Measurements from ENCODE around the gene MTPN. TPM values are rescaled to one million over a fixed set of nuclear protein-coding genes. Genes with fewer than 3 reads are reported as not detected.

Gene MTPN
- total RNA-seq, 2 experiments from 2014 or later = 128 to 168 TPM

GRCh38 chr7:136000288-136000913 is 23.2 kb upstream of the MTPN start:
- CTCF ChIA-PET = interaction anchor here (1.0 kb wide), 2 partner anchors 24 to 338 kb away, joined by 3 read pairs; partner anchors contain the start of gene STMP1
- Mint-ChIP-seq H3K27ac (no peak overlapping the region), H3K27me3 (no peaks in the 10 kb centered on the region), H3K9me3 (peaks cover 2% of the 10 kb centered on the region), H3K4me1 (no peaks in the 10 kb centered on the region), H3K36me3 (ENCODE audit: low read depth) (no peaks in the 10 kb centered on the region), H3K4me3 (no peak overlapping the region)
- DNase-seq = no peak
- POLR2A ChIA-PET = no interaction called here

DNA sequence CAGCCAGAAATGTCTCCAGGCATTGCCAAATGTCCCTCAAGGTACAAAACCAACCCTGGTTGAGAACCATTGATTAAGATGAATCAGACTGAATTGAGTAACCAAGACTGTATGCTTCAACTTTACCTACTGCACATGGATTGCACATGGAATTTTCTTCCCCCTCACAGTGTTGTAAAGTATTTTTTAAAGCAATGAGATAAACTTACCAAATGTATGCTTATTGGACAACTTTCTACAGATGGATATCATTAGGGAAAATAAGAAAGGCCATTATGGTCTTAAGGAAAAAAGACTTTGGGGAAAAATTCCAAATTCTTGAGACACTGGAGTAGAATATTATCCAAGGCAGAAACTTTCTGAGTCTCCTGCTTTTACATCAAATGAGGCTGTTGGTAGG is 20.9 kb upstream of the MTPN start:
- H3K4me1 Mint-ChIP-seq = peaks cover 17% of the 10 kb centered on the region
- no peaks in the 10 kb centered on the region for H3K27me3 Mint-ChIP-seq
- no peak overlapping the region for H3K4me3 Mint-ChIP-seq
- POLR2A ChIA-PET = no interaction called here
- CTCF ChIA-PET = no interaction called here
- H3K27ac Mint-ChIP-seq = no peak overlapping the region
- peaks cover 2% of the 10 kb centered on the region for H3K9me3 Mint-ChIP-seq
- DNase-seq = no peak
- H3K36me3 Mint-ChIP-seq (ENCODE audit: low read depth) = no peaks in the 10 kb centered on the region

DNA sequence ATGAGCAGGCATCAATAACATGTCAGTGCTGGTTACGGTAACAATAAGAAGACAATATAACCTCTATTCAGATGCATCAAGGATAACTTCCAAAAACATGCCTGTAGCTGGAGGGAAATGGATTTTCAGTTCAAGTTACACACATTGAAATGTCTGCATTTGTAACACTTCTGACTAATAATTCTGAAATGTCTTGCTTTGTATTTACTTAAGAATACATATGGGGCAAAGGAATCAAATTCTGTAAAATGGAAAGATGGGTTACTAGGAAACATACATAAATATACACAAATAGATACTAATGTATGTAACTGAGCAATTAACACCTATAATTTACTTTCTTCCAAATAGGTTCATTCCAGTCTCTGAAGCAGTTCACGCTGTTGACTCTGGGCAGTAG is 18.6 kb upstream of the MTPN start:
- ChIA-PET CTCF (interaction anchor here (0.6 kb wide), 1 partner anchor 57 kb away, joined by 3 read pairs; no protein-coding TSS in a partner anchor), POLR2A (no interaction called here)
- Mint-ChIP-seq H3K4me1 (peaks cover 24% of the 10 kb centered on the region), H3K9me3 (peaks cover 2% of the 10 kb centered on the region), H3K4me3 (no peak overlapping the region), H3K27ac (no peak overlapping the region), H3K27me3 (peaks cover 3% of the 10 kb centered on the region), H3K36me3 (ENCODE audit: low read depth) (no peaks in the 10 kb centered on the region)
- no peak for DNase-seq

DNA sequence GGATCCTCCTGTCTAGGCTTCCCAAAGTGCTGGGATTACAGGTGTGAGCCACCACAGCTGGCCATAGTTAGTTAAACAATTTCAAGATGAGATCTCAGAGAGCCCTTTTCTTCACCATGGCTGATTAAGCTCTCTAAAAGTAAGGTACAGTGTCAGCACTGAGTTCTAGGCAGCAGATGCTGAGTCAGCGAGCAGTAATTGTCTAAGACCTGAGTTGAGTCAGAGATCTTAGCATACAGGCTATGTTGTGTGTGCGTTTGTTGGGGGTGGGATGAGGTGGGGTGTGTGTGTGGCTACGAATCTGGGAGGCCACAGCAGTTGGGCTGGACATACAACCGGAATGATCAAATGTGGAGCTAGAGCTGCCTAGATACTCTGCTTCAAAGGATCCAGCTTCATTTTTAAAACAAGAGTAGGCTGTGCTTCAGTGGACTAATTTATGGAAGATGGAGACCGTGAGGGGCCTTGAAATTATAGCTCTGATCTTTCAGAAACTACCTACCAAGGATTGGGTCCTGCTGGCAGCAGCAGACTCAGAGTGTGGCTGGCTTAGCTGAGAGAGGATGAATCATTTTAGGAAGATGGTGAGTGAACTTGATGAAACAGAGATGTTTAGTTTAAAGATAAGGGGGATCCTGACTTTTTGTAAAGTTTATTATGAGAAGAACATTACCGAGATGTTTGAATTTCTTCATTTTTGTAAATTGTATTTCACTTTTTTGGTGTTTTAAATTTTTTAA is 17.5 kb upstream of the MTPN start:
- Mint-ChIP-seq H3K9me3 (no peaks in the 10 kb centered on the region), H3K4me1 (peaks cover 24% of the 10 kb centered on the region), H3K27ac (no peak overlapping the region), H3K4me3 (no peak overlapping the region), H3K36me3 (ENCODE audit: low read depth) (no peaks in the 10 kb centered on the region), H3K27me3 (peaks cover 7% of the 10 kb centered on the region)
- DNase-seq = no peak
- ChIA-PET CTCF (interaction anchor here (0.6 to 1.4 kb wide), 4 partner anchors 10 to 194 kb away, joined by 3 read pairs; no protein-coding TSS in a partner anchor), POLR2A (no interaction called here)

GRCh38 chr7:135993950-135994349 is 16.8 kb upstream of the MTPN start:
- ChIA-PET POLR2A (no interaction called here), CTCF (interaction anchor here (0.6 to 1.4 kb wide), 4 partner anchors 9 to 194 kb away, joined by 3 read pairs; no protein-coding TSS in a partner anchor)
- Mint-ChIP-seq H3K4me1 (peaks cover 24% of the 10 kb centered on the region), H3K27ac (peak overlapping the region; percentile 26), H3K27me3 (peaks cover 7% of the 10 kb centered on the region), H3K9me3 (no peaks in the 10 kb centered on the region), H3K4me3 (no peak overlapping the region), H3K36me3 (ENCODE audit: low read depth) (no peaks in the 10 kb centered on the region)
- peak; percentile 11 for DNase-seq

GRCh38 chr7:135991906-135992305 is 14.7 kb upstream of the MTPN start:
- Mint-ChIP-seq H3K27ac (no peak overlapping the region), H3K36me3 (ENCODE audit: low read depth) (no peaks in the 10 kb centered on the region), H3K27me3 (peaks cover 7% of the 10 kb centered on the region), H3K9me3 (no peaks in the 10 kb centered on the region), H3K4me1 (peaks cover 24% of the 10 kb centered on the region), H3K4me3 (no peak overlapping the region)
- CTCF ChIA-PET = interaction anchor here (0.9 kb wide), 1 partner anchor 9 kb away, joined by 4 read pairs; no protein-coding TSS in a partner anchor
- POLR2A ChIA-PET = no interaction called here
- DNase-seq = no peak

DNA sequence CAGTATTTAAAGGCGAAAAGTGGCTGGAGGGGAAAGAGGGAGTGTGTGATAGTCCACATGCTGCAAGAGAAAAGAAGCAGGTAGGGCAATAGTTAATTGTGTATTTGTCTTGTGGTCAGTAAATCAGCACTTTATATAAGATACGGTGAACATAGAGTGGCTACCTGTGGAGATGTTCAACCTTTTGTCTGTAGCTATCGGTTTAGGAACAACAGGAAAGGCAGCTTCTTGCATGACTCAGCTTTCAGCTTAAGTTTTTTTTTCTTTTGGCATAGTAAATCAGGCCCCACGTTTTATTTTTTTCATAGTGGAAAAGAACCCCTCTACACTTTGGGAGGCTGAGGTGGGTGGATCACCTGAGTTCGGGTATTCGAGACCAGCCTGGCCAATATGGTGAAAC is 14.2 kb upstream of the MTPN start:
- H3K36me3 Mint-ChIP-seq (ENCODE audit: low read depth) = no peaks in the 10 kb centered on the region
- POLR2A ChIA-PET = no interaction called here
- DNase-seq = no peak
- peaks cover 7% of the 10 kb centered on the region for H3K27me3 Mint-ChIP-seq
- H3K4me3 Mint-ChIP-seq = no peak overlapping the region
- H3K27ac Mint-ChIP-seq = no peak overlapping the region
- no peaks in the 10 kb centered on the region for H3K9me3 Mint-ChIP-seq
- peaks cover 24% of the 10 kb centered on the region for H3K4me1 Mint-ChIP-seq
- CTCF ChIA-PET = interaction anchor here (0.9 kb wide), 1 partner anchor 9 kb away, joined by 4 read pairs; no protein-coding TSS in a partner anchor

DNA sequence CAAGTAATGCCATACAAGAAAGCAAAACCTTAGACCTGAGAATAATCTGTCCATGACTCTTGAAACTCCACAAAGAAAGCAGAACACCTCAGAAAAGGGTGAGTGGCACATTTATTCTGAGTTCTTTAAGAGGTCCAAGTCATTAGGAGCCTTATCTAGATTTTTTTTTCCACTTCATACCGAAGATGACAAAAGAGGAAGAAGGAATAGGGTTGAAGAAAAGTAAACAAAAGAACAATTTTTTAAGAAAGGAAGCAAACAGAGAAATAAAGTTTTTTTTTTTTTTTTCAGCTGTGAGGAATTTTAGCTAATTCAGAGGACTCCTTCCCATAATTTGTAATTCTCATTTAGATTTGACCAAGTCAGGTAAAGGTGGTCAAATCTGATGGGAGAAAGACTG is 13.1 kb upstream of the MTPN start:
- H3K27me3 Mint-ChIP-seq = peaks cover 7% of the 10 kb centered on the region
- no peak for DNase-seq
- H3K27ac Mint-ChIP-seq = no peak overlapping the region
- ChIA-PET POLR2A (no interaction called here), CTCF (no interaction called here)
- H3K4me3 Mint-ChIP-seq = no peak overlapping the region
- H3K36me3 Mint-ChIP-seq (ENCODE audit: low read depth) = no peaks in the 10 kb centered on the region
- peaks cover 4% of the 10 kb centered on the region for H3K9me3 Mint-ChIP-seq
- H3K4me1 Mint-ChIP-seq = peaks cover 24% of the 10 kb centered on the region

- ChIA-PET CTCF (interaction anchor here (1.1 to 1.2 kb wide), 2 partner anchors 9 to 12 kb away, joined by 3 to 4 read pairs; no protein-coding TSS in a partner anchor), POLR2A (no interaction called here)
- peaks cover 4% of the 10 kb centered on the region for H3K9me3 Mint-ChIP-seq
- no peaks in the 10 kb centered on the region for H3K27me3 Mint-ChIP-seq
- no peaks in the 10 kb centered on the region for H3K36me3 Mint-ChIP-seq (ENCODE audit: low read depth)
- peak overlapping the region; percentile 70 for H3K27ac Mint-ChIP-seq
- peak overlapping the region; percentile 69 for H3K4me3 Mint-ChIP-seq
- H3K4me1 Mint-ChIP-seq = peaks cover 47% of the 10 kb centered on the region
- no peak for DNase-seq
These were observed 4.9 kb upstream of the MTPN start for GRCh38 chr7:135981958-135982646.

GRCh38 chr7:135980665-135981180 is 3.6 kb upstream of the MTPN start:
- CTCF ChIA-PET = interaction anchor here (0.6 kb wide), 1 partner anchor 108 kb away, joined by 3 read pairs; no protein-coding TSS in a partner anchor
- H3K27ac Mint-ChIP-seq = peak overlapping the region; percentile 86

DNA sequence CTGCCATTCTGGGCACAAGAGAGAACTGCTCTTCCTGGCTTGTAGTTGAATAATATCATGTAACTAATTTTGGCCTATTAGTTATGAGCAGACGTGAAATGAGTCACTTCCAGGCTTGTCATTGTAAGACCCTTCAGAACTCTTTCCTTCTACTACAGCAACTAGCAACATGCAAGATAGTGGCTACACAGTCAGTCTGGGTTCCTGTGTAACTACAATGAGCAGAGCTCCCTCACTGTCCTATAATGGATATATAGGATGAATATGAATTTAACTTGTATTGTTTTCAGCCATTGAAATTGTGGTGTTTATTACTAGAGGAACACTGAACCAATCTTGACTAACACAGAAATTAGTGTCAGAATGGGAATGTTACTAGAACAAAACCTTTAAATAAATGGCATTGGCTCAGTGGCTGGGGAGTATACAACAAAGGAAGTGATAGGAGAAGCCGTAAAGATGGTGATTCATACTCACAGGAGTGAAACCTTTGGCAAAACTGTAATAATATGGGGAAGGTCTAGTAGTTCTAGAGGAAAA is 2.9 kb upstream of the MTPN start:
- ChIA-PET POLR2A (no interaction called here), CTCF (interaction anchor here (0.6 kb wide), 1 partner anchor 108 kb away, joined by 3 read pairs; no protein-coding TSS in a partner anchor)
- Mint-ChIP-seq H3K27ac (peak overlapping the region; percentile 86), H3K36me3 (ENCODE audit: low read depth) (peaks cover 3% of the 10 kb centered on the region), H3K27me3 (no peaks in the 10 kb centered on the region), H3K4me1 (peaks cover 59% of the 10 kb centered on the region), H3K4me3 (peak overlapping the region; percentile 69), H3K9me3 (no peaks in the 10 kb centered on the region)
- no peak for DNase-seq

More at GRCh38 chr7:135980665-135981180, 3.6 kb upstream of the MTPN start:
- Mint-ChIP-seq H3K27me3 (no peaks in the 10 kb centered on the region), H3K4me1 (peaks cover 53% of the 10 kb centered on the region), H3K9me3 (peaks cover 2% of the 10 kb centered on the region), H3K4me3 (peak overlapping the region; percentile 69), H3K36me3 (ENCODE audit: low read depth) (peaks cover 2% of the 10 kb centered on the region)
- DNase-seq = peak; percentile 76
- POLR2A ChIA-PET = no interaction called here

- CTCF ChIA-PET = no interaction called here
- Mint-ChIP-seq H3K27ac (no peak overlapping the region), H3K27me3 (no peaks in the 10 kb centered on the region), H3K4me3 (no peak overlapping the region), H3K9me3 (no peaks in the 10 kb centered on the region), H3K36me3 (ENCODE audit: low read depth) (peaks cover 7% of the 10 kb centered on the region), H3K4me1 (peaks cover 63% of the 10 kb centered on the region)
- DNase-seq = no peak
- POLR2A ChIA-PET = no interaction called here
These were observed 2.4 kb upstream of the MTPN start for GRCh38 chr7:135979471-135980011.
